ENCODE results near the gene IMPG1. TPM values are rescaled to one million over a fixed set of nuclear protein-coding genes. Genes with fewer than 3 reads are reported as not detected.

Gene IMPG1
- total RNA-seq, 1 experiment from 2014 or later: not detected

DNA sequence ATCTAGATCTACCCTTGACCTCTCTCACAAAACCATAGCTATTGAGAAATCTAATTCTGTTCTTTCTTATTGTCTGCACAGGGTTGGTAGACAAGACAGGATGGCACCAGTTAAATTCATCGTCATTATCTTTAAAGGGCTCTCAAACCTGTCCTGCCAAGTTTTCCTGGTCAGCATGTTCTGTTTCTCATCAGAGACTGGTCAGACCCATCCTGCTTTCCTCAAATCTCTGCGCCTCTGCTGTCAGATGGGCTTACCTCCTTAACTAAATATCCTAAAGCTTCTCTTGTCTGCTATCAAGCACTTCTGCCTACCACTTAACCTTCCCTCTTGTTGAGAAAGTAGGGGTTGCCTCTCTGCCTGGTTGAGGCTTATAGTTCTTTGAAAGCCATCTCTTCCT lies 198.2 kb downstream of the IMPG1 start:
- Histone ChIP-seq H3K4me1 (ENCODE audit: insufficient read depth, low read length) (peaks cover 4% of the 10 kb centered on the region; the same call in 1 of the 2 replicates), H2BK15ac (ENCODE audit: low read depth, low read length) (no peak overlapping the region), H2BK20ac (ENCODE audit: low read depth, low read length, poor library complexity, severe bottlenecking) (no peak overlapping the region), H4K8ac (replicated peaks; ENCODE audit: insufficient read length, low read depth, low read length) (no peak overlapping the region), H2BK5ac (ENCODE audit: insufficient read length, low read length) (no peak overlapping the region), H3K56ac (ENCODE audit: insufficient read length, low read depth, low read length) (no peak overlapping the region), H3K9ac (ENCODE audit: extremely low read depth, insufficient read length, low read length) (no peak overlapping the region), H4K20me1 (ENCODE audit: control insufficient read depth, insufficient read depth, insufficient read length) (no peaks in the 10 kb centered on the region), H3K27me3 (ENCODE audit: insufficient read depth, low read length) (no peaks in the 10 kb centered on the region), H3K79me2 (ENCODE audit: insufficient read depth, low read length) (no peaks in the 10 kb centered on the region), H3K9me3 (ENCODE audit: control insufficient read depth, low read depth, low read length) (no peaks in the 10 kb centered on the region), H3K18ac (ENCODE audit: insufficient read length, low read depth, low read length) (no peak overlapping the region), H3K23ac (ENCODE audit: insufficient read length, low read depth, low read length) (no peak overlapping the region), H2BK120ac (ENCODE audit: low read depth, low read length, poor library complexity, severe bottlenecking) (no peak overlapping the region), H4K5ac (ENCODE audit: insufficient read length, low read depth, low read length) (no peak overlapping the region), H3K14ac (ENCODE audit: insufficient read depth, low read length) (no peak overlapping the region), H4K91ac (ENCODE audit: insufficient read length, low read depth, low read length) (no peak overlapping the region), H3K23me2 (ENCODE audit: insufficient read length, low read depth, low read length, poor library complexity, severe bottlenecking) (no peaks in the 10 kb centered on the region), H3K79me1 (ENCODE audit: insufficient read depth, low read depth, low read length, poor library complexity, severe bottlenecking) (no peaks in the 10 kb centered on the region), H3K4ac (ENCODE audit: low read depth, low read length) (no peak overlapping the region), H2BK12ac (ENCODE audit: insufficient read length, low read depth, low read length) (no peak overlapping the region), H3T11ph (ENCODE audit: low read length) (no peak overlapping the region), H2AK5ac (ENCODE audit: insufficient read length, low read length) (no peak overlapping the region), H2AFZ (ENCODE audit: low read length) (no peak overlapping the region), H3K4me2 (ENCODE audit: insufficient read depth, insufficient read length, low read length) (no peak overlapping the region), H3K27ac (ENCODE audit: insufficient read length, low read depth, low read length) (no peak overlapping the region)
- Mint-ChIP-seq H3K9me3 (no peaks in the 10 kb centered on the region), H3K36me3 (ENCODE audit: insufficient read depth in 1 of 3, low read depth in 3 of 3) (peaks cover 0 to 33% (median 20%) of the 10 kb centered on the region in 3 experiments; a peak in 5 of 7 replicates), H3K27me3 (ENCODE audit: low read depth) (no peaks in the 10 kb centered on the region), H3K27ac (peak overlapping the region in 2 of 3 experiments; percentile 23 to 40; a peak in 3 of 7 replicates), H3K4me3 (no peak overlapping the region), H3K4me1 (peaks cover 3 to 11% of the 10 kb centered on the region in 2 experiments; a peak in 3 of 4 replicates)
- TF ChIP-seq, protein P1, sequence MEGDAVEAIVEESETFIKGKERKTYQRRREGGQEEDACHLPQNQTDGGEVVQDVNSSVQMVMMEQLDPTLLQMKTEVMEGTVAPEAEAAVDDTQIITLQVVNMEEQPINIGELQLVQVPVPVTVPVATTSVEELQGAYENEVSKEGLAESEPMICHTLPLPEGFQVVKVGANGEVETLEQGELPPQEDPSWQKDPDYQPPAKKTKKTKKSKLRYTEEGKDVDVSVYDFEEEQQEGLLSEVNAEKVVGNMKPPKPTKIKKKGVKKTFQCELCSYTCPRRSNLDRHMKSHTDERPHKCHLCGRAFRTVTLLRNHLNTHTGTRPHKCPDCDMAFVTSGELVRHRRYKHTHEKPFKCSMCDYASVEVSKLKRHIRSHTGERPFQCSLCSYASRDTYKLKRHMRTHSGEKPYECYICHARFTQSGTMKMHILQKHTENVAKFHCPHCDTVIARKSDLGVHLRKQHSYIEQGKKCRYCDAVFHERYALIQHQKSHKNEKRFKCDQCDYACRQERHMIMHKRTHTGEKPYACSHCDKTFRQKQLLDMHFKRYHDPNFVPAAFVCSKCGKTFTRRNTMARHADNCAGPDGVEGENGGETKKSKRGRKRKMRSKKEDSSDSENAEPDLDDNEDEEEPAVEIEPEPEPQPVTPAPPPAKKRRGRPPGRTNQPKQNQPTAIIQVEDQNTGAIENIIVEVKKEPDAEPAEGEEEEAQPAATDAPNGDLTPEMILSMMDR (conservative IDR thresholded peaks at IDR 0.05): no peak
- no peak for DNase-seq
- no CpG with 5 or more reads among the region's 2 CpGs for WGBS (ENCODE audit: extremely low coverage, insufficient read length, low lambda C conversion rate)
